ENCODE measurements around the gene PTPN13.

DNA sequence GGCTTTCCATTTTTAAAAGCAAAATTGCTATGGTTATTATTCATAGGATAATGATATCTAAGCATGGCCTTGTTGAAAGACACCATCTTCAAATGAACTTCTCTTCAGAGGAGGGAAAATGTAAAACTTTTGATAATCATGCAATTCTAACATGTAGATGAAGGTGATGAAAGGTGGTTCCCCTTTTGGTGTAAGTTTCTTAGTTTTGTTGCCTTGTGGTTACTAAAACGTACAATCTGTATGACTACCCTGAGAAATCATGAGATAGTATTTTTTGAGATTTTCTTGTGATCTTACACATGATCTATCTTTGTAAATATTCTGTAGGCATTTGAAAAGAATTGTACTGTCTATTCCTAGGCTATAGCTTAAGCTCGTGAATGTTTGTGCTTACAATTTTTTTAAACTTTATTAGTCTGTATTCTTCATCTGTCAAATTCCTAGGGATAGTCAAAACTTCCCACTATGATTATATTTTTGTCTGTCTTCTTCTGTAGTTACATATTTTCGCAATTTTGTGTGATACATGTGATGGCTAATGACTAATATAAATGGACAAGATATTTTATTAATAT lies 47.5 kb downstream of the PTPN13 start:
- TF ChIP-seq YY2 (tag by site-specific recombination; IDR thresholded peaks at IDR 0.05) (no peak), ZFP3 (tag by site-specific recombination; IDR thresholded peaks at IDR 0.05; ENCODE audit: low read depth) (no peak)
